ENCODE measurements around the gene PREX1.
"Not testable (repeated sequence)": the region's sequence is repeated elsewhere in the genome, so short reads cannot be mapped to it uniquely, and the experiment has no call there.

The PREX1 gene

GRCh38 chr20:48770700-48771442 lies 56.9 kb downstream of the PREX1 start:
- DNase-seq = no peak

GRCh38 chr20:48769069-48769983 lies 58.5 kb downstream of the PREX1 start:
- peak; percentile 17 for DNase-seq

- no peak for DNase-seq
Measured at GRCh38 chr20:48766961-48767960, 60.5 kb downstream of the PREX1 start.

GRCh38 chr20:48766205-48766604 lies 61.6 kb downstream of the PREX1 start:
- DNase-seq = no peak

- DNase-seq = no peak
Measured at GRCh38 chr20:48765359-48765758, 62.4 kb downstream of the PREX1 start.

GRCh38 chr20:48763216-48763914 lies 64.4 kb downstream of the PREX1 start:
- no peak for DNase-seq

- no peak for DNase-seq
Measured at GRCh38 chr20:48761874-48762273, 65.9 kb downstream of the PREX1 start.

GRCh38 chr20:48761023-48761785 lies 66.6 kb downstream of the PREX1 start:
- no peak for DNase-seq

- no peak for DNase-seq
Measured at GRCh38 chr20:48760403-48760983, 67.3 kb downstream of the PREX1 start.

GRCh38 chr20:48759631-48760245 lies 68.1 kb downstream of the PREX1 start:
- DNase-seq = no peak

GRCh38 chr20:48758206-48758820 lies 69.5 kb downstream of the PREX1 start:
- DNase-seq = no peak

- not testable (repeated sequence) for DNase-seq
Measured at GRCh38 chr20:48756774-48757173, 71.0 kb downstream of the PREX1 start.

GRCh38 chr20:48754292-48754691 lies 73.5 kb downstream of the PREX1 start:
- no peak for DNase-seq

- no peak for DNase-seq
Measured at GRCh38 chr20:48752963-48753362, 74.8 kb downstream of the PREX1 start.

- no peak for DNase-seq
Measured at GRCh38 chr20:48751871-48752270, 75.9 kb downstream of the PREX1 start.

GRCh38 chr20:48750941-48751635 lies 76.7 kb downstream of the PREX1 start:
- DNase-seq = no peak

- no peak for DNase-seq
Measured at GRCh38 chr20:48750376-48750775, 77.4 kb downstream of the PREX1 start.

- no peak for DNase-seq
Measured at GRCh38 chr20:48749437-48749836, 78.4 kb downstream of the PREX1 start.

- DNase-seq = no peak
Measured at GRCh38 chr20:48748556-48748955, 79.2 kb downstream of the PREX1 start.

Data from NCI-H187 treated with DMSO at 0.1 percent for 48 hours (cell line).